ENCODE data around the gene TMEM240.

- no peak for TF ChIP-seq CTCF (conservative IDR thresholded peaks at IDR 0.05; ENCODE audit: low read length)
- TF ChIP-seq EZH2phosphoT487 (IDR thresholded peaks at IDR 0.05; ENCODE audit: borderline replicate concordance, low read depth, low read length), result no peak
Measured at GRCh38 chr1:1517973-1518620, 22.3 kb downstream of the TMEM240 start.
